NCI-H2196 (cell line): ENCODE data around the gene FRMD5.

Source experiments
- DNase-seq: peaks from one replicate; lab custom pipeline; 2025; ENCODE audit not compliant: unreplicated experiment; lab: John Stamatoyannopoulos, UW

The FRMD5 gene

GRCh38 chr15:43901495-43901894, 293.6 kb downstream of the FRMD5 start:
- no peak for DNase-seq

GRCh38 chr15:43900996-43901395, 294.1 kb downstream of the FRMD5 start:
- DNase-seq = no peak

- DNase-seq = no peak
These were observed 295.1 kb downstream of the FRMD5 start for GRCh38 chr15:43899928-43900327.

- no peak for DNase-seq
These were observed 296.2 kb downstream of the FRMD5 start for GRCh38 chr15:43898891-43899290.

- DNase-seq = no peak
These were observed 298.5 kb downstream of the FRMD5 start for GRCh38 chr15:43896543-43896942.

- no peak for DNase-seq
These were observed 299.5 kb downstream of the FRMD5 start for GRCh38 chr15:43895586-43895985.

GRCh38 chr15:43893956-43894355, 301.1 kb downstream of the FRMD5 start:
- no peak for DNase-seq

- DNase-seq = no peak
These were observed 306.0 kb downstream of the FRMD5 start for GRCh38 chr15:43889042-43889441.

GRCh38 chr15:43887901-43888300, 307.2 kb downstream of the FRMD5 start:
- DNase-seq = no peak

- DNase-seq = no peak
These were observed 308.5 kb downstream of the FRMD5 start for GRCh38 chr15:43886558-43886957.

GRCh38 chr15:43883571-43883970, 311.5 kb downstream of the FRMD5 start:
- no peak for DNase-seq

GRCh38 chr15:43881944-43882343, 313.1 kb downstream of the FRMD5 start:
- no peak for DNase-seq

GRCh38 chr15:43881245-43881644, 313.8 kb downstream of the FRMD5 start:
- no peak for DNase-seq

- DNase-seq = no peak
These were observed 314.5 kb downstream of the FRMD5 start for GRCh38 chr15:43880406-43881194.

GRCh38 chr15:43879386-43880355, 315.4 kb downstream of the FRMD5 start:
- DNase-seq = no peak

- no peak for DNase-seq
These were observed 316.6 kb downstream of the FRMD5 start for GRCh38 chr15:43878446-43878845.

- DNase-seq = no peak
These were observed 317.7 kb downstream of the FRMD5 start for GRCh38 chr15:43877371-43877770.

- no peak for DNase-seq
These were observed 318.2 kb downstream of the FRMD5 start for GRCh38 chr15:43876872-43877271.

- no peak for DNase-seq
These were observed 321.4 kb downstream of the FRMD5 start for GRCh38 chr15:43873651-43874050.

GRCh38 chr15:43872416-43873020, 322.6 kb downstream of the FRMD5 start:
- peak; percentile 45 for DNase-seq

GRCh38 chr15:43871835-43872234, 323.2 kb downstream of the FRMD5 start:
- no peak for DNase-seq

GRCh38 chr15:43868406-43868805, 326.7 kb downstream of the FRMD5 start:
- no peak for DNase-seq
